Testis (tissue), 3 donors: ENCODE data around the gene GIPC3. TPM values are rescaled to one million over a fixed set of nuclear protein-coding genes. Genes with fewer than 3 reads are reported as not detected.

Experiments used
- DNase-seq: peaks from one replicate; pipeline ENCODE4 v3.0.0-alpha.2; 2019
- H3K27ac ChIP-seq, 2 donors: fragments of 200-600 bp; sonication (generic); one replicate each; pipeline ENCODE4 v1.5.1; 2019
- H3K27me3 ChIP-seq: fragments of 200-600 bp; sonication (generic); one replicate; pipeline ENCODE4 v1.5.1; 2019
- H3K36me3 ChIP-seq: fragments of 200-600 bp; sonication (generic); one replicate; pipeline ENCODE4 v1.5.1; 2017; ENCODE audit warnings: low read depth; ENCODE audit errors: missing control alignments
- H3K4me1 ChIP-seq: fragments of 200-600 bp; sonication (generic); one replicate; pipeline ENCODE4 v1.5.1; 2019
- H3K4me3 ChIP-seq, 2 donors: fragments of 200-600 bp; sonication (generic); one replicate each; pipeline ENCODE4 v1.5.1; 2017 to 2019
- H3K9me3 ChIP-seq: fragments of 200-600 bp; sonication (generic); one replicate; pipeline ENCODE4 v1.5.1; 2017
- POLR2A ChIP-seq: fragments of 450-650 bp; IDR thresholded peaks from one replicate; pipeline ENCODE4 v1.6.1; 2017; ENCODE audit warnings: antibody characterized with exemption, mild to moderate bottlenecking, moderate library complexity
- WGBS, 2 donors: methylation state at CpG; one replicate each; pipeline ENCODE4 v1.1.5; 2018; 5-methylcytosine and 5-hydroxymethylcytosine counted together
- intact Hi-C: fragments of 100-400 bp; cut with DNase I; formaldehyde crosslinking; loops from one replicate; pipeline ENCODE4 v1.15.1; 2023; ENCODE audit warnings: low total_unique reads
- polyA plus RNA-seq: library from polyadenylated mRNA; stranded (reverse); fragments of 350-450 nt; fragmentation: Illumina TruSeq; extraction: RNeasy Lipid Tissue Mini Kit (QIAGEN cat#74804); gene quantifications from one replicate; pipeline ENCODE4 v1.2.3, GENCODE V29; 2014; ENCODE audit warnings: low read depth, low replicate concordance; ENCODE audit not compliant: insufficient read depth
- total RNA-seq, 2 donors: library from RNA; depleted of rRNA; stranded (reverse); fragments of >200 nt; gene quantifications; one replicate each; pipeline ENCODE4 v1.2.3, GENCODE V29; 2016
- TF ChIP-seq, protein P1 (sequence below), 3 experiments: fragments of 450-650 bp in 2 of 3; fragments of 200-600 bp in 1 of 3; sonication (generic) in 1 of 3; IDR thresholded peaks; one replicate each; pipeline ENCODE4 v1.5.1; 2016 to 2019; ENCODE audit warnings: antibody characterized with exemption in 3 of 3, mild to moderate bottlenecking in 2 of 3, moderate library complexity in 1 of 3

GIPC3 gene
- total and polyA plus RNA-seq, 3 donors from 2014 or later = 0.50 to 1.5 (median 0.87) TPM

GRCh38 chr19:3636962-3637361 lies 51.7 kb downstream of the GIPC3 start:
- Histone ChIP-seq H3K27me3 (no peaks in the 10 kb centered on the region), H3K27ac (no peak overlapping the region), H3K36me3 (no peaks in the 10 kb centered on the region), H3K4me3 (no peak overlapping the region), H3K9me3 (no peaks in the 10 kb centered on the region), H3K4me1 (no peaks in the 10 kb centered on the region)
- TF ChIP-seq POLR2A = no peak
- TF ChIP-seq, protein P1, sequence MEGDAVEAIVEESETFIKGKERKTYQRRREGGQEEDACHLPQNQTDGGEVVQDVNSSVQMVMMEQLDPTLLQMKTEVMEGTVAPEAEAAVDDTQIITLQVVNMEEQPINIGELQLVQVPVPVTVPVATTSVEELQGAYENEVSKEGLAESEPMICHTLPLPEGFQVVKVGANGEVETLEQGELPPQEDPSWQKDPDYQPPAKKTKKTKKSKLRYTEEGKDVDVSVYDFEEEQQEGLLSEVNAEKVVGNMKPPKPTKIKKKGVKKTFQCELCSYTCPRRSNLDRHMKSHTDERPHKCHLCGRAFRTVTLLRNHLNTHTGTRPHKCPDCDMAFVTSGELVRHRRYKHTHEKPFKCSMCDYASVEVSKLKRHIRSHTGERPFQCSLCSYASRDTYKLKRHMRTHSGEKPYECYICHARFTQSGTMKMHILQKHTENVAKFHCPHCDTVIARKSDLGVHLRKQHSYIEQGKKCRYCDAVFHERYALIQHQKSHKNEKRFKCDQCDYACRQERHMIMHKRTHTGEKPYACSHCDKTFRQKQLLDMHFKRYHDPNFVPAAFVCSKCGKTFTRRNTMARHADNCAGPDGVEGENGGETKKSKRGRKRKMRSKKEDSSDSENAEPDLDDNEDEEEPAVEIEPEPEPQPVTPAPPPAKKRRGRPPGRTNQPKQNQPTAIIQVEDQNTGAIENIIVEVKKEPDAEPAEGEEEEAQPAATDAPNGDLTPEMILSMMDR (IDR thresholded peaks at IDR 0.05) = no peak
- intact Hi-C loops = no loop called here
- no peak for DNase-seq
- WGBS, 2 donors = 89 to 92% methylated on average over 12 to 20 of the region's 20 CpGs

GRCh38 chr19:3637621-3638020 lies 52.3 kb downstream of the GIPC3 start:
- intact Hi-C loops = no loop called here
- no peak overlapping the region for H3K27ac ChIP-seq
- no peaks in the 10 kb centered on the region for H3K27me3 ChIP-seq
- WGBS, 2 donors = 87 to 90% methylated on average over 22 to 23 of the region's 23 CpGs
- H3K4me3 ChIP-seq = no peak overlapping the region
- no peaks in the 10 kb centered on the region for H3K9me3 ChIP-seq
- no peaks in the 10 kb centered on the region for H3K36me3 ChIP-seq
- DNase-seq = no peak
- H3K4me1 ChIP-seq = no peaks in the 10 kb centered on the region
- TF ChIP-seq, protein P1 (IDR thresholded peaks at IDR 0.05) = no peak
- no peak for TF ChIP-seq POLR2A

- WGBS, 2 donors = 72 to 73% methylated on average over 28 to 44 of the region's 55 CpGs
- no peaks in the 10 kb centered on the region for H3K36me3 ChIP-seq
- DNase-seq = no peak
These were observed 53.2 kb downstream of the GIPC3 start for GRCh38 chr19:3638208-3639193.

GRCh38 chr19:3639479-3639878 lies 54.2 kb downstream of the GIPC3 start:
- intact Hi-C loops = no loop called here
- H3K4me3 ChIP-seq = no peak overlapping the region
- no peaks in the 10 kb centered on the region for H3K27me3 ChIP-seq
- no peaks in the 10 kb centered on the region for H3K36me3 ChIP-seq
- WGBS, 2 donors = 93 to 98% methylated on average over 13 of the region's 13 CpGs
- H3K9me3 ChIP-seq = no peaks in the 10 kb centered on the region
- H3K27ac ChIP-seq = no peak overlapping the region
- no peaks in the 10 kb centered on the region for H3K4me1 ChIP-seq
- TF ChIP-seq, protein P1 (IDR thresholded peaks at IDR 0.05) = no peak
- TF ChIP-seq POLR2A = no peak
- DNase-seq = no peak

More at GRCh38 chr19:3638208-3639193, 53.2 kb downstream of the GIPC3 start:
- Histone ChIP-seq H3K27ac (no peak overlapping the region), H3K27me3 (no peaks in the 10 kb centered on the region), H3K4me1 (no peaks in the 10 kb centered on the region), H3K4me3 (no peak overlapping the region), H3K9me3 (no peaks in the 10 kb centered on the region)
- TF ChIP-seq POLR2A = no peak
- TF ChIP-seq, protein P1 (IDR thresholded peaks at IDR 0.05) = no peak
- intact Hi-C loops = no loop called here
